H9 (cell line): ENCODE results near the gene MEMO1. TPM values are rescaled to one million over a fixed set of nuclear protein-coding genes. Genes with fewer than 3 reads are reported as not detected.

ENCODE experiments used
- DNase-seq: peaks from one replicate; pipeline ENCODE4 v3.0.0-alpha.2; 2017
- H2AFZ ChIP-seq: one replicate; pipeline ENCODE4 v1.6.1; 2013; ENCODE audit warnings: mild to moderate bottlenecking, low read length, control low read depth, moderate library complexity
- H2AK5ac ChIP-seq: 2 replicates; pipeline ENCODE4 v1.6.1; 2013; ENCODE audit warnings: low read length, control low read depth, mixed read lengths; ENCODE audit not compliant: insufficient read length
- H2BK120ac ChIP-seq: one replicate; pipeline ENCODE4 v1.6.1; 2013; ENCODE audit warnings: low read depth, mild to moderate bottlenecking, low read length, control low read depth, inconsistent platforms; ENCODE audit not compliant: poor library complexity, severe bottlenecking
- H2BK12ac ChIP-seq: 2 replicates; pipeline ENCODE4 v1.6.1; 2013; ENCODE audit warnings: low read length, control low read depth, mixed read lengths, low read depth; ENCODE audit not compliant: insufficient read length
- H2BK15ac ChIP-seq: 2 replicates; pipeline ENCODE4 v1.6.1; 2013; ENCODE audit warnings: low read depth, low read length, control low read depth
- H2BK20ac ChIP-seq: one replicate; pipeline ENCODE4 v1.6.1; 2013; ENCODE audit warnings: low read depth, mild to moderate bottlenecking, low read length, control low read depth, inconsistent platforms; ENCODE audit not compliant: poor library complexity, severe bottlenecking
- H2BK5ac ChIP-seq: 2 replicates; pipeline ENCODE4 v1.6.1; 2013; ENCODE audit warnings: low read length, control low read depth, mixed read lengths; ENCODE audit not compliant: insufficient read length
- H3K14ac ChIP-seq: 2 replicates; pipeline ENCODE4 v1.6.1; 2013; ENCODE audit warnings: low read length, control low read depth; ENCODE audit not compliant: insufficient read depth
- H3K18ac ChIP-seq: 2 replicates; pipeline ENCODE4 v1.6.1; 2013; ENCODE audit warnings: low read depth, mild to moderate bottlenecking, mixed read lengths, low read length, control low read depth; ENCODE audit not compliant: insufficient read length
- H3K23ac ChIP-seq: 2 replicates; pipeline ENCODE4 v1.6.1; 2013; ENCODE audit warnings: low read length, control low read depth, mixed read lengths, low read depth; ENCODE audit not compliant: insufficient read length
- H3K23me2 ChIP-seq: 2 replicates; pipeline ENCODE4 v1.6.1; 2013; ENCODE audit warnings: low read depth, mild to moderate bottlenecking, mixed read lengths, low read length, control low read depth; ENCODE audit not compliant: insufficient read length, poor library complexity, severe bottlenecking
- H3K27ac ChIP-seq: 2 replicates; pipeline ENCODE4 v1.5.1; 2013; ENCODE audit warnings: low read length, control low read depth, mixed read lengths, low read depth; ENCODE audit not compliant: insufficient read length
- H3K27me3 ChIP-seq: 2 replicates; pipeline ENCODE4 v1.6.1; 2013; ENCODE audit warnings: low read length, control low read depth, inconsistent platforms; ENCODE audit not compliant: insufficient read depth
- H3K4ac ChIP-seq: 2 replicates; pipeline ENCODE4 v1.6.1; 2013; ENCODE audit warnings: low read depth, mild to moderate bottlenecking, control low read depth, inconsistent platforms, low read length, moderate library complexity
- H3K4me1 ChIP-seq: 2 replicates; pipeline ENCODE4 v1.6.1; 2013; ENCODE audit warnings: low read length, control low read depth, inconsistent platforms; ENCODE audit not compliant: insufficient read depth
- H3K4me2 ChIP-seq: 2 replicates; pipeline ENCODE4 v1.6.1; 2013; ENCODE audit warnings: low read length, control low read depth, mixed read lengths; ENCODE audit not compliant: insufficient read length, insufficient read depth
- H3K56ac ChIP-seq: 2 replicates; pipeline ENCODE4 v1.6.1; 2013; ENCODE audit warnings: low read depth, mild to moderate bottlenecking, mixed read lengths, low read length, control low read depth; ENCODE audit not compliant: insufficient read length
- H3K79me1 ChIP-seq: 2 replicates; pipeline ENCODE4 v1.6.1; 2013; ENCODE audit warnings: low read depth, mild to moderate bottlenecking, moderate library complexity, low read length, control low read depth, inconsistent platforms; ENCODE audit not compliant: insufficient read depth, poor library complexity, severe bottlenecking
- H3K79me2 ChIP-seq: 2 replicates; pipeline ENCODE4 v1.6.1; 2013; ENCODE audit warnings: low read length, control low read depth, inconsistent platforms; ENCODE audit not compliant: insufficient read depth
- H3K9ac ChIP-seq: 2 replicates; pipeline ENCODE4 v1.6.1; 2013; ENCODE audit warnings: low read length, control low read depth, mixed read lengths; ENCODE audit not compliant: insufficient read length; ENCODE audit errors: extremely low read depth
- H3K9me3 ChIP-seq: one replicate; pipeline ENCODE4 v1.6.1; 2013; ENCODE audit warnings: low read depth, low read length, inconsistent platforms; ENCODE audit not compliant: control insufficient read depth
- H3T11ph ChIP-seq: one replicate; pipeline ENCODE4 v1.6.1; 2013; ENCODE audit warnings: mild to moderate bottlenecking, low read length, control low read depth, inconsistent platforms
- H4K20me1 ChIP-seq: one replicate; pipeline ENCODE4 v1.6.1; 2013; ENCODE audit not compliant: control insufficient read depth, insufficient read length, insufficient read depth
- H4K5ac ChIP-seq: 2 replicates; pipeline ENCODE4 v1.6.1; 2013; ENCODE audit warnings: low read depth, mild to moderate bottlenecking, mixed read lengths, low read length, control low read depth; ENCODE audit not compliant: insufficient read length
- H4K8ac ChIP-seq: replicated peaks from 2 replicates; pipeline ENCODE4 v1.6.1; 2013; ENCODE audit warnings: low read length, control low read depth, mixed read lengths, low read depth; ENCODE audit not compliant: insufficient read length
- H4K91ac ChIP-seq: 2 replicates; pipeline ENCODE4 v1.6.1; 2013; ENCODE audit warnings: low read depth, mild to moderate bottlenecking, moderate library complexity, mixed read lengths, low read length, control low read depth; ENCODE audit not compliant: insufficient read length
- H3K27ac Mint-ChIP-seq, 3 experiments: 2 replicates in 2 of 3; 3 replicates in 1 of 3; pipeline ENCODE4 v1.8.0; 2020 to 2021; ENCODE audit warnings: mixed read lengths in 3 of 3, mild to moderate bottlenecking in 1 of 3, moderate library complexity in 1 of 3
- H3K27me3 Mint-ChIP-seq: 2 replicates; pipeline ENCODE4 v1.8.0; 2021; ENCODE audit warnings: low read depth, mild to moderate bottlenecking, moderate library complexity, mixed read lengths
- H3K36me3 Mint-ChIP-seq, 3 experiments: 2 replicates in 2 of 3; 3 replicates in 1 of 3; pipeline ENCODE4 v1.8.0; 2020 to 2021; ENCODE audit warnings: low read depth in 3 of 3, mixed read lengths in 3 of 3; ENCODE audit not compliant: insufficient read depth in 1 of 3
- H3K4me1 Mint-ChIP-seq, 2 experiments: 2 replicates each; pipeline ENCODE4 v1.8.0; 2020; ENCODE audit warnings: mixed read lengths in 2 of 2
- H3K4me3 Mint-ChIP-seq, 2 experiments: 2 replicates in 1 of 2; 3 replicates in 1 of 2; pipeline ENCODE4 v1.8.0; 2020 to 2021; ENCODE audit warnings: mild to moderate bottlenecking in 2 of 2, mixed read lengths in 2 of 2, moderate library complexity in 1 of 2
- H3K9me3 Mint-ChIP-seq, 2 experiments: 2 replicates in 1 of 2; 3 replicates in 1 of 2; pipeline ENCODE4 v1.8.0; 2020; ENCODE audit warnings: mild to moderate bottlenecking in 2 of 2, mixed read lengths in 2 of 2, moderate library complexity in 1 of 2
- WGBS: extraction: QIAGEN DNeasy Blood & Tissue Kit; methylation state at CpG from one replicate; pipeline ENCODE4 v1.1.7; 2013; ENCODE audit warnings: missing lambda C conversion rate, low lambda C conversion rate, mixed read lengths; ENCODE audit not compliant: insufficient read length; ENCODE audit errors: extremely low coverage; 5-methylcytosine and 5-hydroxymethylcytosine counted together
- total RNA-seq: library from RNA; stranded (reverse); gene quantifications from 2 replicates; pipeline ENCODE4 v1.2.1, GENCODE V29; 2021
- TF ChIP-seq, protein P1 (sequence below): fragments of 200-600 bp; sonication (generic); conservative IDR thresholded peaks from 3 replicates; pipeline ENCODE4 v1.8.0; 2021; ENCODE audit warnings: antibody characterized with exemption, mild to moderate bottlenecking

The MEMO1 gene
- total RNA-seq, 1 experiment from 2014 or later = 49.4 TPM

GRCh38 chr2:32003791-32004190 is 7.0 kb downstream of the MEMO1 start:
- no peaks in the 10 kb centered on the region for H3K23me2 ChIP-seq
- no peaks in the 10 kb centered on the region for H3K9me3 ChIP-seq
- H3K4ac ChIP-seq = no peak overlapping the region
- no peak overlapping the region for H3K27ac ChIP-seq
- Mint-ChIP-seq H3K27ac (no peak overlapping the region), H3K4me1 (peaks cover 20 to 22% of the 10 kb centered on the region in 2 experiments), H3K4me3 (no peak overlapping the region), H3K9me3 (no peaks in the 10 kb centered on the region), H3K27me3 (no peaks in the 10 kb centered on the region), H3K36me3 (peaks cover 0 to 3% (median 0%) of the 10 kb centered on the region in 3 experiments; a peak in 1 of 7 replicates)
- peaks cover 27% of the 10 kb centered on the region; the same call in 1 of the 2 replicates for H3K79me2 ChIP-seq
- no peak overlapping the region for H2BK20ac ChIP-seq
- no peak overlapping the region for H2AFZ ChIP-seq
- no peak overlapping the region for H3K56ac ChIP-seq
- H3K4me1 ChIP-seq = no peaks in the 10 kb centered on the region
- H3T11ph ChIP-seq = no peak overlapping the region
- H3K18ac ChIP-seq = no peak overlapping the region
- H2BK12ac ChIP-seq = no peak overlapping the region
- H4K8ac ChIP-seq = no peak overlapping the region
- no peak overlapping the region for H2AK5ac ChIP-seq
- H2BK120ac ChIP-seq = no peak overlapping the region
- no peak overlapping the region for H4K91ac ChIP-seq
- no peaks in the 10 kb centered on the region for H4K20me1 ChIP-seq
- DNase-seq = no peak
- no peak overlapping the region for H3K9ac ChIP-seq
- peaks cover 7% of the 10 kb centered on the region for H3K79me1 ChIP-seq
- no peak overlapping the region for H3K23ac ChIP-seq
- no CpG with 5 or more reads among the region's 2 CpGs for WGBS
- H2BK15ac ChIP-seq = no peak overlapping the region
- TF ChIP-seq, protein P1, sequence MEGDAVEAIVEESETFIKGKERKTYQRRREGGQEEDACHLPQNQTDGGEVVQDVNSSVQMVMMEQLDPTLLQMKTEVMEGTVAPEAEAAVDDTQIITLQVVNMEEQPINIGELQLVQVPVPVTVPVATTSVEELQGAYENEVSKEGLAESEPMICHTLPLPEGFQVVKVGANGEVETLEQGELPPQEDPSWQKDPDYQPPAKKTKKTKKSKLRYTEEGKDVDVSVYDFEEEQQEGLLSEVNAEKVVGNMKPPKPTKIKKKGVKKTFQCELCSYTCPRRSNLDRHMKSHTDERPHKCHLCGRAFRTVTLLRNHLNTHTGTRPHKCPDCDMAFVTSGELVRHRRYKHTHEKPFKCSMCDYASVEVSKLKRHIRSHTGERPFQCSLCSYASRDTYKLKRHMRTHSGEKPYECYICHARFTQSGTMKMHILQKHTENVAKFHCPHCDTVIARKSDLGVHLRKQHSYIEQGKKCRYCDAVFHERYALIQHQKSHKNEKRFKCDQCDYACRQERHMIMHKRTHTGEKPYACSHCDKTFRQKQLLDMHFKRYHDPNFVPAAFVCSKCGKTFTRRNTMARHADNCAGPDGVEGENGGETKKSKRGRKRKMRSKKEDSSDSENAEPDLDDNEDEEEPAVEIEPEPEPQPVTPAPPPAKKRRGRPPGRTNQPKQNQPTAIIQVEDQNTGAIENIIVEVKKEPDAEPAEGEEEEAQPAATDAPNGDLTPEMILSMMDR = no peak
- H3K14ac ChIP-seq = no peak overlapping the region
- H4K5ac ChIP-seq = no peak overlapping the region
- no peak overlapping the region for H2BK5ac ChIP-seq
- no peak overlapping the region for H3K4me2 ChIP-seq
- no peaks in the 10 kb centered on the region for H3K27me3 ChIP-seq
